Right lobe of liver (tissue), 6 donors: ENCODE results near the gene PASK. TPM values are rescaled to one million over a fixed set of nuclear protein-coding genes. Genes with fewer than 3 reads are reported as not detected.

Experiments
- ATAC-seq, 4 donors: fragments of 200-7000 bp; cut with Tn5 transposase; one replicate each; pipeline ENCODE4 v1.9.1; 2020; ENCODE audit warnings: mild to moderate bottlenecking in 4 of 4, moderate library complexity in 4 of 4
- DNase-seq, 3 donors: peaks; one replicate each; pipeline ENCODE4 v3.0.0-alpha.2; 2020
- H3K27ac ChIP-seq, 3 donors: fragments of 200-600 bp; one replicate each; pipeline ENCODE4 v1.8.0; 2022
- H3K27me3 ChIP-seq, 2 donors: fragments of 200-600 bp; one replicate each; pipeline ENCODE4 v1.8.0; 2022
- H3K36me3 ChIP-seq, 4 donors: fragments of 200-600 bp; sonication (generic) in 1 of 4; one replicate each; pipeline versions ENCODE4 v1.5.1 to v1.8.0; 2017 to 2022; ENCODE audit warnings: control low read depth in 1 of 4
- H3K4me1 ChIP-seq, 4 donors: fragments of 200-600 bp; sonication (generic) in 1 of 4; one replicate each; pipeline versions ENCODE4 v1.5.1 to v1.8.0; 2017 to 2022; ENCODE audit warnings: control low read depth in 1 of 4
- H3K4me3 ChIP-seq, 3 donors: fragments of 200-600 bp; one replicate each; pipeline ENCODE4 v1.8.0; 2022
- H3K9me3 ChIP-seq, 4 donors: fragments of 200-600 bp; sonication (generic) in 1 of 4; one replicate each; pipeline versions ENCODE4 v1.5.1 to v1.8.0; 2017 to 2022; ENCODE audit warnings: control low read depth in 1 of 4
- CTCF ChIP-seq, 4 donors: fragments of 200-600 bp in 3 of 4; fragments of 450-650 bp in 1 of 4; IDR thresholded peaks; one replicate each; pipeline versions ENCODE4 v1.5.1 to v1.8.0; 2016 to 2022; ENCODE audit warnings: antibody characterized with exemption in 4 of 4, mild to moderate bottlenecking in 2 of 4
- POLR2A ChIP-seq: fragments of 450-650 bp; IDR thresholded peaks from one replicate; pipeline ENCODE4 v1.6.1; 2017; ENCODE audit warnings: antibody characterized with exemption, mild to moderate bottlenecking
- WGBS: methylation state at CpG from one replicate; pipeline ENCODE4 v1.1.6; 2018; ENCODE audit warnings: low coverage, low lambda C conversion rate; ENCODE audit not compliant: insufficient coverage; ENCODE audit errors: missing lambda C conversion rate; 5-methylcytosine and 5-hydroxymethylcytosine counted together
- intact Hi-C, 2 donors: fragments of 100-400 bp; cut with DNase I; formaldehyde crosslinking; loops; one replicate each; pipeline versions ENCODE4 v1.11.2 to v1.14.1; 2022
- total RNA-seq, 6 experiments: library from RNA; depleted of rRNA in 2 of 6; stranded (reverse); fragments of >200 nt in 2 of 6; fragmentation: NEBNext Ultra II Directional in 3 of 6; extraction: Animal tissue kit (Norgen Biotek cat#: 25700) in 3 of 6; gene quantifications; one replicate each; pipeline versions ENCODE4 v1.1.0 to v1.2.4, GENCODE V29; 2016 to 2023
- donor health status: DM: no; HTN: yes; CAD: no.
- donor health status: DM: no; HTN: no; CAD: no.
- donor health status: DM: no; HTN: no; CAD: no.
- donor health status: DM: no; HTN: yes; CAD: no.
- donor health status: DM: no; HTN: yes; CAD: no.

Gene PASK
- total RNA-seq, 6 experiments from 2014 or later: 2.0 to 4.2 (median 3.4) TPM

DNA sequence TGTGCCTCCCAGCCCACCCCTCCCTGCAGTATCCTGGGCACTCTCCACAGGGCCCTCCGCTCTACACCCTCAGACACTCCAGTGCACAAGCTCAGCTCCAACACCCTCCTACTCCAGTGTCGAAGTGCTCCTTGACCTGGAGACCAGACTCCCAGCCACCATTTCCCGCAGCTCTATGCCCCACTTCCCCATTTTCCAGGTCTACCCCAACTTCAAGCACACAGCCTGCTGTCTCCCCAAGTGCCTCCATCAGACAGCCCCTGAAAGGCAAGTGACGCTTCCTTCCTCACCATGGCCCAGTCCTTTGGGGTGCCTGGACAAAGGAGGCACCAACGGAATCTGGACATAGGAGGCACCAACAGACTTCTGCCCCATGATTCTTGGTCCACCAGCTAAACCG lies 7.2 kb downstream of the PASK start:
- DNase-seq (no peak), ATAC-seq (no peak)
- Histone ChIP-seq H3K36me3 (no peaks in the 10 kb centered on the region), H3K27me3 (no peaks in the 10 kb centered on the region), H3K27ac (no peak overlapping the region), H3K9me3 (no peaks in the 10 kb centered on the region), H3K4me1 (no peaks in the 10 kb centered on the region), H3K4me3 (no peak overlapping the region)
- intact Hi-C loops: no loop called here
- 100% methylated on average over 4 of the region's 6 CpGs for WGBS
- TF ChIP-seq POLR2A (no peak), CTCF (IDR thresholded peaks at IDR 0.05) (no peak)

GRCh38 chr2:241141214-241141770 lies 8.0 kb downstream of the PASK start:
- no peaks in the 10 kb centered on the region for H3K27me3 ChIP-seq
- H3K4me3 ChIP-seq: no peak overlapping the region
- no peak for ATAC-seq
- H3K36me3 ChIP-seq: no peaks in the 10 kb centered on the region
- no peak for TF ChIP-seq POLR2A
- no peak for TF ChIP-seq CTCF (IDR thresholded peaks at IDR 0.05)
- WGBS: 96% methylated on average over 14 of the region's 14 CpGs
- H3K4me1 ChIP-seq: no peaks in the 10 kb centered on the region
- no peaks in the 10 kb centered on the region for H3K9me3 ChIP-seq
- no peak overlapping the region for H3K27ac ChIP-seq
- intact Hi-C loops: no loop called here
- no peak for DNase-seq

- Histone ChIP-seq H3K27ac (no peak overlapping the region), H3K4me3 (no peak overlapping the region), H3K4me1 (peaks cover 0 to 4% (median 0%) of the 10 kb centered on the region in 4 donors), H3K36me3 (no peaks in the 10 kb centered on the region), H3K9me3 (no peaks in the 10 kb centered on the region), H3K27me3 (no peaks in the 10 kb centered on the region)
- ATAC-seq (no peak), DNase-seq (peak in 1 of 3 donors; percentile 19)
- WGBS: 60% methylated on average over 2 of the region's 10 CpGs
- intact Hi-C loops: no loop called here
- TF ChIP-seq CTCF (IDR thresholded peaks at IDR 0.05): no peak
- TF ChIP-seq POLR2A: no peak
Observed at GRCh38 chr2:241140445-241140840, 8.8 kb downstream of the PASK start.

- no peak for TF ChIP-seq CTCF (IDR thresholded peaks at IDR 0.05)
- 93% methylated on average over 8 of the region's 24 CpGs for whole genome bisulfite sequencing
- intact Hi-C loops: no loop called here
Observed at GRCh38 chr2:241139531-241140444, 9.5 kb downstream of the PASK start.

More at GRCh38 chr2:241139531-241140444, 9.5 kb downstream of the PASK start:
- Histone ChIP-seq H3K27ac (no peak overlapping the region), H3K4me3 (no peak overlapping the region), H3K27me3 (no peaks in the 10 kb centered on the region), H3K36me3 (no peaks in the 10 kb centered on the region), H3K9me3 (no peaks in the 10 kb centered on the region), H3K4me1 (peaks cover 0 to 4% (median 0%) of the 10 kb centered on the region in 4 donors)
- DNase-seq (peak in 1 of 3 donors; percentile 23), ATAC-seq (no peak)
